D721Med (cell line): ENCODE measurements around the gene FBXO10.
"Not testable (repeated sequence)": the region's sequence is repeated elsewhere in the genome, so short reads cannot be mapped to it uniquely, and the experiment has no call there.

Source experiments
- DNase-seq: peaks from one replicate; pipeline ENCODE4 v3.0.0; 2011; ENCODE audit warnings: low spot score; ENCODE audit not compliant: insufficient read length
- FAIRE-seq: peaks from 2 replicates; lab custom pipeline; 2011; peaks lifted over from hg19 to GRCh38; lab: Jason Lieb, UNC
- TF ChIP-seq, protein P1 (sequence below): IDR thresholded peaks from 2 replicates; pipeline ENCODE4 v1.5.1; 2012; ENCODE audit warnings: mild to moderate bottlenecking, control low read depth; ENCODE audit not compliant: insufficient read depth; ENCODE audit errors: missing control alignments

The FBXO10 gene

DNA sequence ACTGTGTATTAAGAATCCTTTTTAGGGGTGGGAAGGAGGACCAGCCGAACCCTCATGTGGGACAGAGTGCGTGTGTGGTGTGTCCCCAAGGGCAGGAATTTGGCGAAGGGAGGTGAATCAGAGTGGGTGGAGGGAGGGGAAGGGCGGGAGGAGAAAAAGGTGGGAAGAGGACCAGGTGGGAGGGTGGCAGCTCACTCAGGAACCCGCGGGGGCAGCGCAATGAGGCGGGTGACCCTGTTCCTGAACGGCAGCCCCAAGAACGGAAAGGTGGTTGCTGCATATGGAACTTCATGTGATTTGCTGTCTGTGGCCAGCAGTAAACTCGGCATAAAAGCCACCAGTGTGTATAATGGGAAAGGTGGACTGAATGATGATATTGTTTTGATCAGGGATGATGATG is 99.2 kb downstream of the FBXO10 start:
- DNase-seq (no peak), FAIRE-seq (no peak)
- TF ChIP-seq, protein P1, sequence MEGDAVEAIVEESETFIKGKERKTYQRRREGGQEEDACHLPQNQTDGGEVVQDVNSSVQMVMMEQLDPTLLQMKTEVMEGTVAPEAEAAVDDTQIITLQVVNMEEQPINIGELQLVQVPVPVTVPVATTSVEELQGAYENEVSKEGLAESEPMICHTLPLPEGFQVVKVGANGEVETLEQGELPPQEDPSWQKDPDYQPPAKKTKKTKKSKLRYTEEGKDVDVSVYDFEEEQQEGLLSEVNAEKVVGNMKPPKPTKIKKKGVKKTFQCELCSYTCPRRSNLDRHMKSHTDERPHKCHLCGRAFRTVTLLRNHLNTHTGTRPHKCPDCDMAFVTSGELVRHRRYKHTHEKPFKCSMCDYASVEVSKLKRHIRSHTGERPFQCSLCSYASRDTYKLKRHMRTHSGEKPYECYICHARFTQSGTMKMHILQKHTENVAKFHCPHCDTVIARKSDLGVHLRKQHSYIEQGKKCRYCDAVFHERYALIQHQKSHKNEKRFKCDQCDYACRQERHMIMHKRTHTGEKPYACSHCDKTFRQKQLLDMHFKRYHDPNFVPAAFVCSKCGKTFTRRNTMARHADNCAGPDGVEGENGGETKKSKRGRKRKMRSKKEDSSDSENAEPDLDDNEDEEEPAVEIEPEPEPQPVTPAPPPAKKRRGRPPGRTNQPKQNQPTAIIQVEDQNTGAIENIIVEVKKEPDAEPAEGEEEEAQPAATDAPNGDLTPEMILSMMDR, result no peak

DNA sequence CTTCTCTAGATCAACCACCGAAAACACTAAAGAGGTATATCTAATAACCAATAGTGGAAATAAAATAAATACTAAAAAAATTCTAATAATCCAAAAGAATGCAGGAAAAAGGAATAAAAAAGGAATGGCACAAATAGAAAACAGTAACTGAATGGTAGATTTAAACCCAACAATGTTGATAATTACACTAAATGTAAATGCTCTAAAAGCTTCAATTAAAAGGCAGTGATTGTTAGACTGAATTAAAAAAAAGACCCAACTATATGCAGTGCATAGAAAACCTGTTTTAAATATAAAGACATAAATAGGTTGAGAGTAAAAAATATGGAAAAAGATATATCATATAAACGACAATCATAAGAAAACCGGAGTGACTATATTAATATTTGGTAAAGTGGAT is 101.7 kb downstream of the FBXO10 start:
- TF ChIP-seq, protein P1, result no peak
- no peak for DNase-seq
- FAIRE-seq, result no peak

DNA sequence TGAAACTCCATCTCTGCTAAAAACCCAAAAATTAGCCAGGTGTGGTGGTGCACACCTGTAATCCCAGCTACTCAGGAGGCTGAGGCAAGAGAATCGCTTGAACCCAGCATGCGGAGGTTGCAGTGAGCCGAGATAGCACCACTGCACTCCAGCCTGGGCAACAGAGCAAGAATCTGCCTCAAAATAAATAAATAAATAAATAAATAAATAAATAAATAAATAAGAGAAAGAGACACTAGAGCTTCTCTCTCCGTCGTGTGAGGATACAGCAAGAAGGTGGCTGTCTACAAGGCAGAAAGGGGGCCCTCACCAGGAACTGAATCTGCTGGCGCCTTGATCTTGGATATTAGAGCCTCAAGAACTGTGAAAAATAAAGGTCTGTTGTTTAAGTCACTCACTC is 102.2 kb downstream of the FBXO10 start:
- DNase-seq, FAIRE-seq: not testable (repeated sequence)

DNA sequence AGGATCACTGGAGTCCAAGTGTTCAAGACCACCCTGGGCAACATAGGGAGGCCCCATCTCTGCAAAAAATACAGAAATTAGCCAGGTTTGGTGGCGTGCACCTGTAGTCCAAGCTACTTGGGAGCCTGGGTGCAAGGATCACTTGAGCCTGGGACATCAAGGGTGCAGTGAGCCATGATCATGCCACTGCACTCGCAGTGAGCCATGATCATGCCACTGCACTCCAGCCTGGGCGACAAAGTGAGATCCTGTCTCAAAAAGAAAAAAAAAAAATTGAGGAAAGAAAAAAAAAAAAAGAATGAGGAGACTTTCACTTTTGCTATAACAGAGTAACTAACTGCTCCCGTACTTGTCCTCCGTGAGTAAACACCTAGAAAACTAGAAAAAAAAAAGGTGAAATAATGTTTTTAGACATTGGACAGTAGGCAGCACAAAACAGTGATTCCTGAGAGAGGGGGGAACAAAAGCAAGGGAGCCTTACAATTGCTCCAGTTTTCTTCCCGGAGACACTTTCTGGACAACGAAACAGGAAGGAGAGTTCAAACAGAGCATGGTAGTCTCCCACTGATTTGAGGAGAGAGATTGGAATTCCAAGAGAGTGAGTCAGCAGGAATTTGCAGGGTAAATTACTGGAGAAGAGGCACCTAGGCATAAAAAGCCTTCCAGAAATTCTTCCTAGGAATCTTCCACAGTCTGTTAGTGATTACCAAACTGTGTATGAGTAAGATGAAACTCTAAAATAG is 104.1 kb downstream of the FBXO10 start:
- DNase-seq (no peak), FAIRE-seq (no peak)
- TF ChIP-seq, protein P1, result no peak

DNA sequence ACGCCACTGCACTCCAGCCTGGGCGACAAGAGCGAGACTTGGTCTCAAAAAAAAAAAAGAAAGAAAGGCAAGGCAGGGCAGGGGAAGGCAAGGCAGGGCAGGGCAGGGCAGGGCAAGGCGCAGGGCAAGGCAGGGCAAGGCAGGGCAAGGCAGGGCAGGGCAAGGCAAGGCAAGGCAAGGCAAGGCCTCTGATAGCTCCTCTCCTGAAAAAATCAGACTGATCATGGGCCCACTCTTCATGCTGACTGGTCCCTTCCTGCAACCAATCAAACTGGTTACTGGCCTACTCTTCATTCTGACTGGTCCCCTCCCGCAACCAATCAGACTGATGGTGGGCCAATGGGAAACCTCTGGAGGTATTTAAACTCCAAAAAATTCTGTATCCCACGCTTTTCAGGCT is 107.6 kb downstream of the FBXO10 start:
- FAIRE-seq (no peak), DNase-seq (no peak)
- TF ChIP-seq, protein P1, result no peak

DNA sequence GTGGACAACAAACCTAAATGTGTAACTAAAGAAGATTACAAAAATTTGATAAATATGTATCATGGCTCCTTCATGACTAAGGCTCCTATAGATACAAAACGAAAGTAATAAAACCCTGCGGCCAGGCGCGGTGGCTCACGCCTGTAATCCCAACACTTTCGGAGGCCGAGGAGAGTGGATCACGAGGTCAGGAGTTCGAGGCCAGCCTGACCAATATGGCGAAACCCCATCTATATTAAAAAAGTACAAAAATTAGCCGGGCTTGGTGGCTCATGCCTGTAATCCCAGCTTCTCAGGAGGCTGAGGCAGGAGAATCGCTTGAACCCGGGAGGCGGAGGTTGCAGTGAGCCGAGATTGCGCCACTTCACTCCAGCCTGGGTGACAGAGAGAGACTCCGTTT is 108.7 kb downstream of the FBXO10 start:
- not testable (repeated sequence) for FAIRE-seq, DNase-seq

DNA sequence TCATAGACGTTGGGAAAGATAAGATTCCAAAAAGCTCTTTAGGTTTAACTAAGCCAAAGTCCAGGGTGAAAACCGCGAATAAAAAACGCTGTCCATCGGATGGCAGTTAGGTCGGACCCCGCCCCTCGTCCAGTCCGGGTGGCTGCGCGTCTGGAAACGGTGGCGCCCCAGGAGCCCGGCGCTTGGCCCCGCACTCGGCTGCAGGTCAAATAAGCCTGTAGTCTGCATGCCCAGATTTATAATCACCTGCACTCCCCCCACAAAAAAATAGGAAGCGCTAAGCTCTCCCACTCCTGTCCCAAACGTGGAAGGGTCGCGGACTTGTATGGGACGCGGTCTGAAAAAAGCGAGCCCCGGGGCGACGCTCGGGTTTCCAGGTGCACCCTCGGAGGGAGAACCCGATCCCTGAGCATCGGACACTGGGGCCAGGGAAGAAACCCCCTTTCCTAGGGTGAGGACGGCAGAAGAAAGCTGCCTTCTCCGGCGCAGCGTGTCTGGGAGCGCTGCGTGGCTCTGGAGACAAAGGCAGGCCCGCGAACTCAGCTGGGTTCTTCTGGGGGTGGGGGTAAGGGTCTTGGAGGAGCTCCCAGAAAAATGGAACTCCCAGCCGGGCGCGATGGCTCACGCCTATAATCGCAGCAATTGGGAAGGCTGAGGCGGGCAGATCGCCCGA is 110.0 kb downstream of the FBXO10 start:
- DNase-seq, result no peak
- no peak for FAIRE-seq
- TF ChIP-seq, protein P1, result no peak
